ENCODE results near the gene ACAA2. TPM values are rescaled to one million over a fixed set of nuclear protein-coding genes. Genes with fewer than 3 reads are reported as not detected.

ACAA2 gene, protein sequence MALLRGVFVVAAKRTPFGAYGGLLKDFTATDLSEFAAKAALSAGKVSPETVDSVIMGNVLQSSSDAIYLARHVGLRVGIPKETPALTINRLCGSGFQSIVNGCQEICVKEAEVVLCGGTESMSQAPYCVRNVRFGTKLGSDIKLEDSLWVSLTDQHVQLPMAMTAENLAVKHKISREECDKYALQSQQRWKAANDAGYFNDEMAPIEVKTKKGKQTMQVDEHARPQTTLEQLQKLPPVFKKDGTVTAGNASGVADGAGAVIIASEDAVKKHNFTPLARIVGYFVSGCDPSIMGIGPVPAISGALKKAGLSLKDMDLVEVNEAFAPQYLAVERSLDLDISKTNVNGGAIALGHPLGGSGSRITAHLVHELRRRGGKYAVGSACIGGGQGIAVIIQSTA
- total RNA-seq (2021) (51.1 and 60.6 TPM in 2 replicates), Bru-seq, nascent RNA (percentile 70 among the genes with signal in this experiment), BruChase-seq, experiment 1, labeled RNA remaining after a 2-hour chase (percentile 58 among the genes with signal in this experiment), BruChase-seq, experiment 2, labeled RNA remaining after a 6-hour chase (percentile 71 among the genes with signal in this experiment)
- long read RNA-seq, transcript ACAA2-201 (10 exons, 3,350 nt): major isoform, 113 of 137 reads
- long read RNA-seq, transcript ACAA2-205 (10 exons, 1,657 nt): minor isoform, 7 of 137 reads
- long read RNA-seq, partial matches to known transcripts: 3 of 137 reads
- long read RNA-seq, other reads (novel, unspliced or antisense): 13 of 137 reads

GRCh38 chr18:49813319-49814146 lies at the start of gene ACAA2:
Gene ACAA2 (minus strand): TSS chr18:49813533. CDS start chr18:49813484, 49 bp downstream.
- peaks cover 4% of the 10 kb centered on the region for H3K4me1 ChIP-seq (ENCODE audit: insufficient read depth, low read length, poor library complexity, severe bottlenecking)
- no peaks in the 10 kb centered on the region for H3K27me3 ChIP-seq (replicated peaks; ENCODE audit: insufficient read depth, low read depth, low read length, poor library complexity)
- no TSS peak for BruUV-seq (replicated peaks)
- no peak for TF ChIP-seq EZH2 (IDR thresholded peaks at IDR 0.05; ENCODE audit: borderline replicate concordance, low read depth, low read length, poor library complexity, severe bottlenecking)
- TF ChIP-seq CTCF (conservative IDR thresholded peaks at IDR 0.05; ENCODE audit: low read depth, low read length): no peak
- H3K4me3 ChIP-seq (ENCODE audit: low read depth, low read length, poor library complexity, severe bottlenecking): peak within 1 kb of the TSS; percentile 71
- peaks cover 11% of the 10 kb centered on the region for H3K9me3 ChIP-seq (ENCODE audit: low read depth, low read length, poor library complexity, severe bottlenecking)
- intact Hi-C loops (cut with micrococcal nuclease; ENCODE audit: unreplicated experiment): loop anchor here (1.0 kb wide), 1 partner anchor 45 kb away; no protein-coding TSS in a partner anchor
- DNase-seq (ENCODE audit: low spot score): peak; percentile 79
- H3K27ac ChIP-seq (ENCODE audit: low read depth, low read length, poor library complexity, severe bottlenecking): peak within 1 kb of the TSS; percentile 78
- POLR2A ChIA-PET (ENCODE audit: low non-redundant PET): interaction anchor here (0.7 kb wide), 1 partner anchor 589 kb away, joined by 4 read pairs; no protein-coding TSS in a partner anchor
- CTCF ChIA-PET: interaction anchor here (0.6 to 0.7 kb wide), 3 partner anchors 45 to 617 kb away, joined by 5 to 7 read pairs (median 5); no protein-coding TSS in a partner anchor
- H3K36me3 ChIP-seq (ENCODE audit: insufficient read depth, low read length, poor library complexity, severe bottlenecking): no peaks in the 10 kb centered on the region

GRCh38 chr18:49862656-49863385 lies 49.5 kb upstream of the ACAA2 start:
- BruUV-seq (replicated peaks): no TSS peak
- TF ChIP-seq CTCF (conservative IDR thresholded peaks at IDR 0.05; ENCODE audit: low read depth, low read length) (no peak), EZH2 (IDR thresholded peaks at IDR 0.05; ENCODE audit: borderline replicate concordance, low read depth, low read length, poor library complexity, severe bottlenecking) (no peak)
- no peak overlapping the region for H3K4me3 ChIP-seq (ENCODE audit: low read depth, low read length, poor library complexity, severe bottlenecking)
- no peak overlapping the region for H3K27ac ChIP-seq (ENCODE audit: low read depth, low read length, poor library complexity, severe bottlenecking)
- ChIA-PET CTCF (interaction anchor here (0.6 to 0.8 kb wide), 3 partner anchors 36 to 357 kb away, joined by 3 to 10 read pairs (median 3); no protein-coding TSS in a partner anchor), POLR2A (ENCODE audit: low non-redundant PET) (no interaction called here)
- H3K4me1 ChIP-seq (ENCODE audit: insufficient read depth, low read length, poor library complexity, severe bottlenecking): no peaks in the 10 kb centered on the region
- intact Hi-C loops (cut with micrococcal nuclease; ENCODE audit: unreplicated experiment): loop anchor here (10.0 kb wide), 1 partner anchor 342 kb away; no protein-coding TSS in a partner anchor
- no peaks in the 10 kb centered on the region for H3K9me3 ChIP-seq (ENCODE audit: low read depth, low read length, poor library complexity, severe bottlenecking)
- H3K27me3 ChIP-seq (replicated peaks; ENCODE audit: insufficient read depth, low read depth, low read length, poor library complexity): no peaks in the 10 kb centered on the region
- no peaks in the 10 kb centered on the region for H3K36me3 ChIP-seq (ENCODE audit: insufficient read depth, low read length, poor library complexity, severe bottlenecking)
- DNase-seq (ENCODE audit: low spot score): no peak

Data from A673 (cell line).